HG03175 (cell line): Measurements from ENCODE around the gene DOCK7.
"Not testable (repeated sequence)": the region's sequence is repeated elsewhere in the genome, so short reads cannot be mapped to it uniquely, and the experiment has no call there.

Experiments used
- ATAC-seq: cut with Tn5 transposase; IDR thresholded peaks from one replicate; pipeline ENCODE4 v1.9.1; 2021; ENCODE audit warnings: mild to moderate bottlenecking, moderate library complexity; ENCODE audit not compliant: unreplicated experiment

The DOCK7 gene

GRCh38 chr1:62687903-62688686, at the start of gene DOCK7:
Gene DOCK7 (minus strand): TSS chr1:62688386. CDS start chr1:62688264, 122 bp downstream.
- peak; percentile 68 for ATAC-seq

DNA sequence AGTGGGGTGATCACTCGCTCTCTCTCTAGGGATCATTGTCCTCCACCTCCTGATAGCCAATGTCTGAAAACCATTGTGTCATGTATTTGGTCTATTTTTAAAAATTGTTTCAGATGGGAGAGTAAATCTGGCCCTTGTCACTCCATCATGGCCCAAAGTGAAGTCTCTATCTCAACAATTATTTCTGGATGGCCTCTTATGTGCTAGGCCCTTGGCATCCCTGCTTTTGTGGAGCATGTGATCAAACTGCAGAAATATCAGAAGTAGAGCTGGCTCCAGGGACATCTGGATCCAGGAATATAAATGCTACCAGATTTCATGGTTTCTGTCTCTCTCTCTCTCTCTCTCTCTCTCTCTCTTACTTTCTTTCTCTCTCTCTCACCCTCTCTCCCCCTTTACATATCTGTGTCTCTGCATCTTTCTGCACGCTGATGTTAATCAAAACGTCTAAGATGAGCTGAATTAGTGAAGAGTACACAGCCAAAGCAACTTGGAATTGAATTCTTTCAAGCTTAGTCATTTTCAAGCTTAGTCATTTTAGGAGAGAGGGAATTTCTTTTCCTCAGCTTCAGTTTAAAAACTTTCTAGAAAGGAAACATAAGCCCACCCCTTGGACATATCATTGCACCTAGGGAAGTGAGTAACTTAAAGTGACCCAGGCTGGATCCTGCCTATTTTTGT, 47.4 kb upstream of the DOCK7 start:
- no peak for ATAC-seq

DNA sequence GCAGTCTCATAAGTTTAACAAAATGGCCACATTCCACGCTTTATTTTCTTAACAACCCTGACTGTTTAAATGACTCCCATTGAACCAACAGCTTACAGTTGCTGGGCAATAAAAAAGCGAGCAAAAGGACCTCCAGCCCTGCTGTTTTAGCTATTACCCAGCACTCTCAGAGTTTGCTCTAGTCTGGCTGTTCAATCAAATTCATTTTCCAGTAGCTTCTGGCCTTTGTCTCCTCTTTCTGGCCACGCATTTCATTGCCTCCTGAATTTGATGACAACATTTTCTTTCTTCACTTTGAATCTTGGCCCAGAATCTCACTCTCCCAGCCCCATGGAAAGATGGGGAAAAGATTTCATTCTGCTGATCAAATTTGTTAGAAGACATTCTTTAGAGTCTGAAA, 44.1 kb upstream of the DOCK7 start:
- no peak for ATAC-seq

DNA sequence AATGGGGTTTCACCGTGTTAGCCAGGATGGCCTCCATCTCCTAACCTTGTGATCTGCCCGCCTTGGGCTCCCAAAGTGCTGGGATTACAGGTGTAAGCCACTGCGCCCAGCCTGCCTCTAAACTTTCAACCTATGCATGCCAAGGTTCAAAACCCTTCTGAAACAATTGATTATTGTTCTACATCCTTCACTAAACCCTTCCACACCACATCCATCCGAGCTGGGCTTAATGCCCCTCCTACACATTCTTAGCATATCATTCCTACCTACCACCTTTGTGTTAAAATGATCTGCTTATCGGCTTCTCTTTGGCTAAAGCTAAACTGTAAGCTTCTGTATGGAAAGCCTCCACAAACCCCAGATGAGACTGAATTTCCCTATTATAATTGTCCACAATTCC, 40.8 kb upstream of the DOCK7 start:
- ATAC-seq, result no peak

DNA sequence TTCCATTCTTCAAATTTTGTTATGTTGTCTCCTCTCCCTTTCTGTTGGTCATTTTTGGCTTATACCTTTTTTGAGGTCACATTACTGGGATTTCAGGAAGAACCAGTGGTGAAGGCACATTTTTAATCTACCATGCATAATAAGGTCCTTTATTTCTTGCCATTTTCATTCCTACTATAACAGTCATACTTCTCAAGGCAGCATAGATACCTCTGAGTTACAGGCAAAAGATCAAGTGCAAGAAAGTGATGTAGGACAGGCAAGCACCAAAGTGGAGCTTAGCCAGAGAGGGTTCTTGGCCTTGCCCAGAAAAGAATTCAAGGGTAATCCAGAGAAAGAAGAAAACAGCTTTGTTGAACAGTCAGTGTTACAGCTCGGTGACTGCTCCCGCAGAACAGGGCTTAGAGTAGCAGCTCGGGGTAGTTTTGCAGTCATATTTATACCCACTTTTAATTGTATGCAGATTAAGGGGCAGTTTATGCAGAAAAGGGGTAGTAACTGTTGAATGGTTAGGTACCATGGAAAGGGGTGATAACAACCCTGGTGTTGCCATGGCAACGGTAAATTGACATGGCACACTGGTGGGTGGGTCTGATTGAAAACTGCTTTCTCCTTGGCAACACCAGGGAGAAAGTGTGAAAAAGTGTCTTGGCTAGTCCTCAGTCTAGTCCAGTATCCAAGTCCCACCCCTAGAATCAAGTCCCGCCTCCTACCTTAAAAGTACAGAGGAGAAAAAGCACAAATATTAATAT, 39.6 kb upstream of the DOCK7 start:
- ATAC-seq, result no peak

DNA sequence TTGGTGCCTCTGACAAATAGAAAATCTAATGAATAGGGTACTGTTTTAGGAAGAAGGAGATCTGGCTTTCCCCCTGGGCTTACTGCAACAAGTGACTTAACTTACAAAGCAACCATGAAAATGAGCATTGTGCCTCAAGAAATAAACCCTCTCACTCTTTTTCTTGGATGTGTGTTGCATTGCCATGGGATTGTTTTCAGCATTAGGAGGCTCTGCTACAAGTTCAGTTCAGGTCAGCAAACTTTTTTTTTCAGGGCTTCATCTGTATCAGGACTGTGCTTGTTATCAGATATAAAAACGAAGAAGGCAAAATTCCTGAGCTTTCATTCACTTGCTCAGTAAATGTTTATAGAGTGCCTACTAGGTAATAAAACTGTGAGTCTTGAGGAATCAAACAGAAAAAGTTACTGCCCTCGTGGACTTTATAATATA, 37.8 kb upstream of the DOCK7 start:
- ATAC-seq, result no peak

DNA sequence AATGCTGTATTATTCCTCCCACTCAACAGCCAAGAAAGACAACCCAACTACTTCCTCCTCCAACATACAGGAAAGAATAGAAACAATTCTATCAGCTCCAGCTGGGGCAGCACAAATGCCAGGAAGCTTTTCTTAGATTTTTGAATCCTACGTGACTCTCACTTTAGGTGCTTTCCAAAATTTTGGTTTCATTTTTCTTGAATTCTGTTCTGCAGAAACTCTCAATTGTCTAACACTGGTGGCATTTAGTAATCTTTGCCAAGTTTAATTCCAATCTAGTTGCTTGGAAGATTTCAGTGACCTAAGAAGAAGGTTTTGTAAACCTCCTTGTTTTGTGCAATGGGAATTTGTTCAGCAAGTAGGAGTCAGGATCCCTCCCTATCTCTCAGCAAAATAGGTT, 37.1 kb upstream of the DOCK7 start:
- ATAC-seq, result no peak

GRCh38 chr1:62724430-62724829, 36.2 kb upstream of the DOCK7 start:
- no peak for ATAC-seq

DNA sequence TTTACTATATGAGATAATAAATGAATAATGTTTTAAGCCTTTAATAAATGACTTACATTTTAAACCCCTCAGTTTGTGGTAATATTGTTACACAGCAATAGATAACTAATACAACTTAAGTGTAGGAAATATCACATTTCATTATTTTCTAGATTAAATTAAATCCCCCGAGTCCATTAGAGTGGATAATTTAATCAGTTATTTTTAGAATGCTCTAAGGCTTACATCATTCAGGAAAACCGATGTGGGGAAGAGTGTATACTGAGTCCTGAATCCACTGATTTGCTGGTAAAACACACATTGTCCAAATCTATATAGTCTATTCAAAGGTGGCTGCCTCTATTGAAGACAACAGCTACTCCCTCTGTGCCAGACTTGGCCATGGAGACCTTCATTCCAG, 35.7 kb upstream of the DOCK7 start:
- ATAC-seq, result no peak

- peak; percentile 69 for ATAC-seq
Observed at GRCh38 chr1:62722796-62723195, 34.6 kb upstream of the DOCK7 start.

DNA sequence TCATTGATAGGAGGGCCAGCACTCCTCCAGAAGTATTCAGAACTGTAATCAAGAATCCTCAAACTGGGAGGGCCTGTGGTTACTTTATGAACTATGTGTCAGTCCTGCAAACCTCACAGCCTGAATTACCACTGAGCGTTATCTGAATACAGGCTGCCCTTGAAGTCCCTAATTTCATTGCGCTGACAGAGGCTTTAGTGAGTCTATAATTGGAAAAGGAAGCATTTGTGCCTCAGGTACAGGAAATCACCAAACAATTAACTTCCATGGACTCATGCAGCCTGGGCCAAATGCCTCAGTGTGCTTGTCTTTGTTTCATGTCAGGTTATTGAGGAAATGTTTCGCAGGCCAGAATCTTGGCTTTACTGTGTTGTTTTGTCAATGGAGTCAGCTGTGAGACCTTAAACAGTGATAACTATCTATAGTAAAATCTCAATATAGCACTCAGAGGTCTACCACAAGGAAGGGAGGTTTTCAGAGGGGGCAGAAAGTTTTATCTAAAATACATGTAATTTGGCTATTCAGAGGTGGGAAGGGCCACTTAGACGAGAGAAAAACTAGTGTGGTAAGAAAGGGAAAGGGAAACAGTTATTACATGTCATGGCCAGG, 32.9 kb upstream of the DOCK7 start:
- ATAC-seq, result no peak

DNA sequence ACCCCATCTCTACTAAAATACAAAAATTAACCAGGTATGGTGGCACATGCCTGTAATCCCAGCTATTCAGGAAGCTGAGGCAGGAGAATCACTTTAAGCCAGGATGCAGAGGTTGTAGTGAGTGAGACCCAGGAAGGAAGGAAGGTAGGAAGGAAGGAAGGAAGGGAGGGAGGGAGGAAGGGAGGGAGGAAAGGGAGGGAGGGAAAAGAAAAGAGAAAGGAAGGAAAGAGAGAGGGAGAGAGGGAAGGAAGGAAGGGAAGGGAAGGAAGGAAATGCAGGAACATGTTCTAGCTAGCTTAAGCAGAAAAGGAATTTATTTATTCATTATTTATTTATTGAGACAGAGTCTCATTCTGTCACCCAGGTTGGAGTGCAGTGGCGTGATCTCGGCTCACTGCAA, 30.2 kb upstream of the DOCK7 start:
- not testable (repeated sequence) for ATAC-seq

GRCh38 chr1:62717483-62717882, 29.3 kb upstream of the DOCK7 start:
- ATAC-seq, result no peak

- no peak for ATAC-seq
Observed at GRCh38 chr1:62716397-62716796, 28.2 kb upstream of the DOCK7 start.

DNA sequence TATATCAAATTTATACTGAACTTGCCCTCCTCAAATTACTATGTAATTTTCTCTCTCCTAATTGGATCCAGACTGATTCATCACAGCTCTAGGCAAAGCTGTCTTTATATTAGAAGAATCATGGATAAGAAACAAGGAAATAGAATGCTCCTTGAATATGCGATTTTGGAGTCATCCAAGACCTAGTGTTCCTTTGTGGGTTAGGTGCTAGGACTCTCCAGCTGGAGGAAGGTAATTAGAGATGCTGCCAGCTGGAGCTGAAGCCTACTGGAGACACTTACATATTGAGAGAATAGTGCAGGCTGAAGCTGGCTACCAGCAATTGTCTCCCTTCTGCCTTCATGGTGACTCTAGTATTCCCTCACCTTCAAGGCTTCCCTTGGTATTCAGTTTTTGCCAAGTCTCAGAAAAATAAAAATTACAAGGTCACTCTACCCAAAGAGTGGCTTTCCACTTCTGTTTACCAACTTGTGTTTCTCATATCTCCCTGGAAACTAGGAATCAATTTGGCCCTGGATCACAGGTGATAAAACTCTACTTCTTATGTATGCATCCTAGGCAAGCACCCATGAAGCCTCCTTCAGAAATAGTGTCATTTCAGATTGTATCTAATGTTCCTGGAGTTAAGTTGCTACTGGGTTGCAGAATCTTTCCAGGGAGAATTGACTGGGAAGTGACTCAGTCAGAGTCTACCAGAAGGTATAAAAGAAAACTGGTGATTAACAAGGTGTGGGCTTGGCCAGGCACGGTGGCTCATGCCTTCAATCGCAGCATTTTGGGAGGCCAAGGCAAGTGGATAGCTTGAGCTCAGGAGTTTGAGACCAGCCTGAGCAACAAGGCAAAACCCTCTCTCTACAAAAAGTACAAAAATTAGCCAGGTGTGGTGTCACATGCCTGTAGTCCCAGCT, 24.4 kb upstream of the DOCK7 start:
- no peak for ATAC-seq

DNA sequence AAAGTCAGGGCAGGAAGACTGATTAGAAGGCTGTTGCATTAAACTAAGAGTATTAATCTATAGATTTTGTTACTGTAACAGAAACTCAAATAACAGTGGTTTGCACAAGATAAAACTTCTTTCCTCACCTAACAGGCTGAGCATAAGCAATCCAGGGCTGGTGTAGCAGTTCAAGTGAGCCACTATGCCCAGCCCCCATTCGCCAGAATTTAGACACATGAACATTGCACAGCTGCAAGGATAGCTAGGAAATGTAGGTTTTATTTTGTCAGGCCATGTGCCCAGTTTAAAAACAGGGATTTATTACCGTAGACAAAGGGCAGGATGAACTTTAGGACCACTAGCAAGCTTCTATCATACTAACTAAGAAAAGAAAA, 19.5 kb upstream of the DOCK7 start:
- ATAC-seq, result no peak

- no peak for ATAC-seq
Observed at GRCh38 chr1:62706985-62707743, 19.0 kb upstream of the DOCK7 start.

GRCh38 chr1:62698161-62698560, 10.0 kb upstream of the DOCK7 start:
- not testable (repeated sequence) for ATAC-seq

- ATAC-seq, result not testable (repeated sequence)
Observed at GRCh38 chr1:62694479-62694878, 6.3 kb upstream of the DOCK7 start.

DNA sequence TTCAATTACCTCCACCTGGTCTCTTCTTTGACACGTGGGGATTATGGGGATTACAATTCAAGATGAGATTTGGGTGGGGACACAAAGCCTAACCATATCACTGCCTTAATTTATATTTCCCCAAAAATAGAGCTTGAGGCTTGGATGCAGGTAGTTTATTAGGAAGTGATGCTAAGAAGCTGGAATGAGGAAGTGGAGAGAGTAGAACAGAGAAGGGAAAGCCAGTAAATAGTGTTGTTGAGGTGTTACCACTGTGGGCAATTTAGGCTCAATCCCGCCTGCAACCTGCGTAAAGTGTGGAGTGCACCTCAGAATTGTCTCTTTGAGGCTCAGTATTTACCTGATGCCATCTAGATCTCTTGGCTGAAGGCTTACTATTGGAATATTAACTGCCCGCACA, 4.9 kb upstream of the DOCK7 start:
- ATAC-seq, result no peak
